Measurements from ENCODE around the gene KRT6B. TPM values are rescaled to one million over a fixed set of nuclear protein-coding genes. Genes with fewer than 3 reads are reported as not detected.
"Not testable (repeated sequence)": the region's sequence is repeated elsewhere in the genome, so short reads cannot be mapped to it uniquely, and the experiment has no call there.

KRT6B gene
- total RNA-seq, 6 donors from 2014 or later, result 0.17 TPM; not detected in 5

GRCh38 chr12:52455821-52456220 lies 3.9 kb upstream of the KRT6B start:
- Histone ChIP-seq H3K27ac (no peak overlapping the region), H3K9me3 (no peaks in the 10 kb centered on the region), H3K36me3 (no peaks in the 10 kb centered on the region), H3K27me3 (no peaks in the 10 kb centered on the region), H3K4me3 (no peak overlapping the region), H3K4me1 (no peaks in the 10 kb centered on the region)
- 43 to 72% methylated on average over 1 of the region's 1 CpG for WGBS, 2 donors
- no peak for ATAC-seq (ENCODE audit: low FRiP score in 2 of 2)
- DNase-seq, result no peak
- TF ChIP-seq POLR2AphosphoS5 (IDR thresholded peaks at IDR 0.05), result no peak
- no peak for TF ChIP-seq POLR2A (IDR thresholded peaks at IDR 0.05)
- no peak for TF ChIP-seq EP300 (IDR thresholded peaks at IDR 0.05)
- TF ChIP-seq CTCF (IDR thresholded peaks at IDR 0.05), result no peak

GRCh38 chr12:52454411-52455201 lies 2.7 kb upstream of the KRT6B start:
- Histone ChIP-seq H3K27me3 (no peaks in the 10 kb centered on the region), H3K36me3 (no peaks in the 10 kb centered on the region), H3K4me1 (no peaks in the 10 kb centered on the region), H3K9me3 (no peaks in the 10 kb centered on the region), H3K27ac (no peak overlapping the region), H3K4me3 (no peak overlapping the region)
- DNase-seq (no peak), ATAC-seq (ENCODE audit: low FRiP score in 2 of 2) (no peak)
- TF ChIP-seq CTCF (IDR thresholded peaks at IDR 0.05), result no peak
- TF ChIP-seq POLR2A (IDR thresholded peaks at IDR 0.05), result no peak
- TF ChIP-seq EP300 (IDR thresholded peaks at IDR 0.05), result no peak
- TF ChIP-seq POLR2AphosphoS5 (IDR thresholded peaks at IDR 0.05), result no peak
- 62 to 73% methylated on average over 3 of the region's 3 CpGs for WGBS, 2 donors

- TF ChIP-seq EP300 (IDR thresholded peaks at IDR 0.05) (no peak), POLR2A (IDR thresholded peaks at IDR 0.05) (no peak), POLR2AphosphoS5 (IDR thresholded peaks at IDR 0.05) (no peak), CTCF (IDR thresholded peaks at IDR 0.05) (no peak)
- WGBS, 2 donors, result 52 to 54% methylated on average over 3 of the region's 3 CpGs
- DNase-seq, result no peak
- H3K9me3 ChIP-seq, result no peaks in the 10 kb centered on the region
- ATAC-seq (ENCODE audit: low FRiP score in 2 of 2), result no peak
- H3K27ac ChIP-seq, result no peak overlapping the region
- H3K4me1 ChIP-seq, result no peaks in the 10 kb centered on the region
- no peak overlapping the region for H3K4me3 ChIP-seq
- H3K27me3 ChIP-seq, result no peaks in the 10 kb centered on the region
- no peaks in the 10 kb centered on the region for H3K36me3 ChIP-seq
Observed at GRCh38 chr12:52448228-52448627, 3.7 kb downstream of the KRT6B start.

- WGBS, 2 donors, result 86 to 91% methylated on average over 9 to 10 of the region's 11 CpGs
Observed at GRCh38 chr12:52447196-52447595, 4.8 kb downstream of the KRT6B start.

GRCh38 chr12:52446367-52447045 lies 5.4 kb downstream of the KRT6B start:
- no peaks in the 10 kb centered on the region for H3K9me3 ChIP-seq
- H3K4me1 ChIP-seq, result no peaks in the 10 kb centered on the region
- ATAC-seq (ENCODE audit: low FRiP score in 2 of 2), result no peak
- H3K4me3 ChIP-seq, result no peak overlapping the region
- no peak overlapping the region for H3K27ac ChIP-seq
- no peaks in the 10 kb centered on the region for H3K27me3 ChIP-seq
- TF ChIP-seq POLR2AphosphoS5 (IDR thresholded peaks at IDR 0.05), result no peak
- TF ChIP-seq EP300 (IDR thresholded peaks at IDR 0.05), result no peak
- TF ChIP-seq CTCF (IDR thresholded peaks at IDR 0.05), result no peak
- no peak for TF ChIP-seq POLR2A (IDR thresholded peaks at IDR 0.05)
- no peak for DNase-seq
- H3K36me3 ChIP-seq, result no peaks in the 10 kb centered on the region
- WGBS, 2 donors, result 78% methylated on average over 6 of the region's 6 CpGs

More at GRCh38 chr12:52447196-52447595, 4.8 kb downstream of the KRT6B start:
- H3K36me3 ChIP-seq; H3K27me3 ChIP-seq; H3K27ac ChIP-seq; ATAC-seq (ENCODE audit: low FRiP score in 2 of 2); H3K4me1 ChIP-seq; H3K4me3 ChIP-seq; H3K9me3 ChIP-seq: not testable (repeated sequence)
- DNase-seq, result peak in 1 of 2 donors; percentile 55
